Activated CD8-positive, alpha-beta memory T cell treated with anti-CD3 and anti-CD28 coated beads for 24 hours (primary cell): Measurements from ENCODE around the gene ZNF670.
"Not testable (repeated sequence)": the region's sequence is repeated elsewhere in the genome, so short reads cannot be mapped to it uniquely, and the experiment has no call there.

Experiments
- DNase-seq: peaks from one replicate; pipeline ENCODE4 v3.0.0-alpha.2; 2020

ZNF670 gene

GRCh38 chr1:247037511-247038320, 40.9 kb downstream of the ZNF670 start:
- DNase-seq, result no peak

DNA sequence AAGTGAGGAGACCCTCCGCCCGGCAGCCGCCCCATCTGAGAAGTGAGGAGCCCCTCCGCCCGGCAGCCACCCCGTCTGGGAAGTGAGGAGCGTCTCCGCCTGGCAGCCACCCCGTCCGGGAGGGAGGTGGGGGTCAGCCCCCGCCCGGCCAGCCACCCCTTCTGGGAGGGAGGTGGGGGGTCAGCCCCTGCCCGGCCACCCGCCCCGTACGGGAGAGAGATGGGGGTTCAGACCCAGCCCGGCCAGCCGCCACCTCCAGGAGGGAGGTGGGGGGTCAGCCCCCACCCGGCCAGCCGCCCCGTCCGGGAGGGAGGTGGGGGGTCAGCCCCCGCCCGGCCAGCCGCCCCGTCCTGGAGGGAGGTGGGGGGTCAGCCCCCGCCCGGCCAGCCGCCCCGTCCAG, 46.3 kb downstream of the ZNF670 start:
- not testable (repeated sequence) for DNase-seq
